ENCODE results near the gene PRR14. TPM values are rescaled to one million over a fixed set of nuclear protein-coding genes. Genes with fewer than 3 reads are reported as not detected.

PRR14 gene
- total and polyA plus RNA-seq, 2 experiments from 2014 or later: 6.6 to 18.7 TPM

GRCh38 chr16:30678586-30678970 lies 27.8 kb downstream of the PRR14 start:
- no peaks in the 10 kb centered on the region for H3K36me3 ChIP-seq (replicated peaks; ENCODE audit: insufficient read depth, low read depth)
- 78% methylated on average over 3 of the region's 3 CpGs for WGBS (ENCODE audit: low lambda C conversion rate, missing lambda C conversion rate)
- no peak overlapping the region for H3K27ac ChIP-seq
- no peaks in the 10 kb centered on the region for H4K20me1 ChIP-seq (ENCODE audit: insufficient read depth, poor library complexity, severe bottlenecking)
- H2AFZ ChIP-seq: no peak overlapping the region
- no peaks in the 10 kb centered on the region for H3K27me3 ChIP-seq
- no peaks in the 10 kb centered on the region for H3K4me1 ChIP-seq (ENCODE audit: insufficient read depth)
- H3K79me2 ChIP-seq: no peaks in the 10 kb centered on the region
- H3K9me2 ChIP-seq (replicated peaks; ENCODE audit: insufficient read depth): no peaks in the 10 kb centered on the region
- no peak for TF ChIP-seq CTCF (IDR thresholded peaks at IDR 0.05; ENCODE audit: poor library complexity)
- TF ChIP-seq EZH2 (IDR thresholded peaks at IDR 0.05; ENCODE audit: borderline replicate concordance): no peak
- TF ChIP-seq EZH2phosphoT487 (IDR thresholded peaks at IDR 0.05; ENCODE audit: low read depth, severe bottlenecking, unreplicated experiment): no peak
- no peak overlapping the region for H3K4me2 ChIP-seq
- H3K9me3 ChIP-seq (ENCODE audit: low read depth): no peaks in the 10 kb centered on the region
- no peak overlapping the region for H3K4me3 ChIP-seq
- DNase-seq (ENCODE audit: low spot score): no peak

- H3K9me2 ChIP-seq (replicated peaks; ENCODE audit: insufficient read depth): no peaks in the 10 kb centered on the region
- H3K9me3 ChIP-seq (ENCODE audit: low read depth): no peaks in the 10 kb centered on the region
- no peaks in the 10 kb centered on the region for H4K20me1 ChIP-seq (ENCODE audit: insufficient read depth, poor library complexity, severe bottlenecking)
- no peak for TF ChIP-seq EZH2phosphoT487 (IDR thresholded peaks at IDR 0.05; ENCODE audit: low read depth, severe bottlenecking, unreplicated experiment)
- TF ChIP-seq EZH2 (IDR thresholded peaks at IDR 0.05; ENCODE audit: borderline replicate concordance): no peak
- no peak for TF ChIP-seq CTCF (IDR thresholded peaks at IDR 0.05; ENCODE audit: poor library complexity)
- H3K27ac ChIP-seq: no peak overlapping the region
- no peaks in the 10 kb centered on the region for H3K27me3 ChIP-seq
- H3K4me3 ChIP-seq: no peak overlapping the region
- H3K4me2 ChIP-seq: no peak overlapping the region
- H3K36me3 ChIP-seq (replicated peaks; ENCODE audit: insufficient read depth, low read depth): no peaks in the 10 kb centered on the region
- H3K4me1 ChIP-seq (ENCODE audit: insufficient read depth): no peaks in the 10 kb centered on the region
- H3K79me2 ChIP-seq: no peaks in the 10 kb centered on the region
- WGBS (ENCODE audit: low lambda C conversion rate, missing lambda C conversion rate): 94% methylated on average over 3 of the region's 3 CpGs
- DNase-seq (ENCODE audit: low spot score): no peak
- no peak overlapping the region for H2AFZ ChIP-seq
These were observed 29.6 kb downstream of the PRR14 start for GRCh38 chr16:30680326-30680725.

- Histone ChIP-seq H3K4me3 (no peak overlapping the region), H3K27me3 (no peaks in the 10 kb centered on the region), H2AFZ (no peak overlapping the region), H3K4me2 (no peak overlapping the region), H3K27ac (no peak overlapping the region), H4K20me1 (ENCODE audit: insufficient read depth, poor library complexity, severe bottlenecking) (no peaks in the 10 kb centered on the region), H3K79me2 (no peaks in the 10 kb centered on the region), H3K9me3 (ENCODE audit: low read depth) (no peaks in the 10 kb centered on the region), H3K9me2 (replicated peaks; ENCODE audit: insufficient read depth) (no peaks in the 10 kb centered on the region), H3K36me3 (replicated peaks; ENCODE audit: insufficient read depth, low read depth) (no peaks in the 10 kb centered on the region), H3K4me1 (ENCODE audit: insufficient read depth) (no peaks in the 10 kb centered on the region)
- no peak for DNase-seq (ENCODE audit: low spot score)
- TF ChIP-seq CTCF (IDR thresholded peaks at IDR 0.05; ENCODE audit: poor library complexity): no peak
- TF ChIP-seq EZH2phosphoT487 (IDR thresholded peaks at IDR 0.05; ENCODE audit: low read depth, severe bottlenecking, unreplicated experiment): no peak
- TF ChIP-seq EZH2 (IDR thresholded peaks at IDR 0.05; ENCODE audit: borderline replicate concordance): no peak
- WGBS (ENCODE audit: low lambda C conversion rate, missing lambda C conversion rate): 58% methylated on average over 4 of the region's 4 CpGs
These were observed 37.9 kb downstream of the PRR14 start for GRCh38 chr16:30688701-30689100.

GRCh38 chr16:30691907-30692306 lies 41.1 kb downstream of the PRR14 start:
- H3K79me2 ChIP-seq: peaks cover 1% of the 10 kb centered on the region
- H3K4me1 ChIP-seq (ENCODE audit: insufficient read depth): peaks cover 2% of the 10 kb centered on the region
- H3K4me3 ChIP-seq: no peak overlapping the region
- no peaks in the 10 kb centered on the region for H4K20me1 ChIP-seq (ENCODE audit: insufficient read depth, poor library complexity, severe bottlenecking)
- no peaks in the 10 kb centered on the region for H3K36me3 ChIP-seq (replicated peaks; ENCODE audit: insufficient read depth, low read depth)
- no peaks in the 10 kb centered on the region for H3K9me2 ChIP-seq (replicated peaks; ENCODE audit: insufficient read depth)
- no peak for TF ChIP-seq CTCF (IDR thresholded peaks at IDR 0.05; ENCODE audit: poor library complexity)
- no peaks in the 10 kb centered on the region for H3K9me3 ChIP-seq (ENCODE audit: low read depth)
- no peak overlapping the region for H2AFZ ChIP-seq
- no peaks in the 10 kb centered on the region for H3K27me3 ChIP-seq
- no peak overlapping the region for H3K4me2 ChIP-seq
- no peak overlapping the region for H3K27ac ChIP-seq
- 40% methylated on average over 4 of the region's 4 CpGs for WGBS (ENCODE audit: low lambda C conversion rate, missing lambda C conversion rate)
- DNase-seq (ENCODE audit: low spot score): no peak
